IMR-90 (cell line): ENCODE results near the gene WNT4. TPM values are rescaled to one million over a fixed set of nuclear protein-coding genes. Genes with fewer than 3 reads are reported as not detected.

Experiments used
- ATAC-seq: fragments of 200-7000 bp; cut with Tn5 transposase; 2 replicates; pipeline ENCODE4 v1.9.1; 2020; ENCODE audit warnings: low read depth, mild to moderate bottlenecking, moderate library complexity
- BruUV-seq: library from RNA; stranded (reverse); fragments of 400-500 nt; replicated peaks from 2 replicates; lab custom pipeline; 2021; lab: Mats Ljungman, UMichigan
- CTCF ChIA-PET: fragments of 300-600 bp; formaldehyde crosslinking; extraction: SDS; loops from one replicate; lab custom pipeline; 2021; ENCODE audit warnings: antibody characterized with exemption; lab: Yijun Ruan, JAX
- POLR2A ChIA-PET: fragments of 300-600 bp; sonication (Branson Sonifier 250); formaldehyde crosslinking; loops from one replicate; lab custom pipeline; 2022; ENCODE audit warnings: antibody characterized with exemption; ENCODE audit not compliant: unreplicated experiment; lab: Charles Lee
- DNase-seq: peaks from one replicate; pipeline ENCODE4 v3.0.0; 2013
- H2AFZ ChIP-seq: replicated peaks from 2 replicates; pipeline ENCODE3; 2013; ENCODE audit warnings: low read length, mild to moderate bottlenecking; ENCODE audit not compliant: poor library complexity
- H2AK5ac ChIP-seq: 2 replicates; pipeline ENCODE4 v1.6.1; 2013; ENCODE audit warnings: low read depth, low read length, inconsistent platforms
- H2AK9ac ChIP-seq: replicated peaks from 2 replicates; pipeline ENCODE3; 2013; ENCODE audit warnings: mild to moderate bottlenecking, low read depth, low read length, moderate library complexity; ENCODE audit not compliant: poor library complexity
- H2BK120ac ChIP-seq: 2 replicates; pipeline ENCODE4 v1.6.1; 2013; ENCODE audit warnings: low read depth, low read length, inconsistent platforms
- H2BK15ac ChIP-seq: 3 replicates; pipeline ENCODE4 v1.6.1; 2013; ENCODE audit warnings: low read depth, low read length, inconsistent platforms
- H2BK20ac ChIP-seq: 2 replicates; pipeline ENCODE4 v1.6.1; 2013; ENCODE audit warnings: low read depth, mild to moderate bottlenecking, inconsistent platforms, low read length, moderate library complexity
- H2BK5ac ChIP-seq: 2 replicates; pipeline ENCODE4 v1.6.1; 2013; ENCODE audit warnings: mild to moderate bottlenecking, low read depth, low read length, inconsistent platforms; ENCODE audit not compliant: poor library complexity, severe bottlenecking
- H3K14ac ChIP-seq: replicated peaks from 2 replicates; pipeline ENCODE4 v1.6.1; 2013; ENCODE audit warnings: low read depth, low read length, inconsistent platforms
- H3K18ac ChIP-seq: 2 replicates; pipeline ENCODE4 v1.6.1; 2013; ENCODE audit warnings: low read depth, low read length, control low read depth
- H3K23ac ChIP-seq: 2 replicates; pipeline ENCODE4 v1.6.1; 2013; ENCODE audit warnings: low read depth, low read length, inconsistent platforms
- H3K27ac ChIP-seq: 2 replicates; pipeline ENCODE4 v1.5.1; 2013; ENCODE audit warnings: mild to moderate bottlenecking, control low read depth, low read length; ENCODE audit not compliant: insufficient read depth
- H3K27me3 ChIP-seq: 2 replicates; pipeline ENCODE4 v1.6.1; 2013; ENCODE audit warnings: low read length; ENCODE audit not compliant: control insufficient read depth, insufficient read depth
- H3K36me3 ChIP-seq: 2 replicates; pipeline ENCODE4 v1.6.1; 2013; ENCODE audit warnings: low read length, mixed read lengths; ENCODE audit not compliant: control insufficient read depth, insufficient read depth
- H3K4ac ChIP-seq: 2 replicates; pipeline ENCODE4 v1.6.1; 2013; ENCODE audit warnings: low read depth, low read length, inconsistent platforms
- H3K4me1 ChIP-seq: 2 replicates; pipeline ENCODE4 v1.6.1; 2013; ENCODE audit warnings: low read length, mixed read lengths; ENCODE audit not compliant: control insufficient read depth, insufficient read depth
- H3K4me2 ChIP-seq: 2 replicates; pipeline ENCODE4 v1.6.1; 2013; ENCODE audit warnings: low read depth, mild to moderate bottlenecking, control low read depth, low read length, moderate library complexity
- H3K4me3 ChIP-seq: 2 replicates; pipeline ENCODE4 v1.5.1; 2013; ENCODE audit warnings: low read depth, mild to moderate bottlenecking, control low read depth, low read length, moderate library complexity; ENCODE audit not compliant: insufficient read depth
- H3K56ac ChIP-seq: 2 replicates; pipeline ENCODE4 v1.6.1; 2013; ENCODE audit warnings: low read length, inconsistent platforms; ENCODE audit not compliant: insufficient read depth; ENCODE audit errors: extremely low read depth
- H3K79me1 ChIP-seq, 2 experiments: 2 replicates each; pipeline ENCODE4 v1.6.1; 2013; ENCODE audit warnings: low read length in 2 of 2, inconsistent platforms in 1 of 2, low read depth in 1 of 2
- H3K9ac ChIP-seq: 2 replicates; pipeline ENCODE4 v1.6.1; 2013; ENCODE audit warnings: low read depth, low read length, control low read depth
- H3K9me1 ChIP-seq: 2 replicates; pipeline ENCODE4 v1.6.1; 2013; ENCODE audit warnings: low read length, inconsistent platforms; ENCODE audit not compliant: insufficient read depth
- H3K9me3 ChIP-seq: 2 replicates; pipeline ENCODE4 v1.6.1; 2013; ENCODE audit warnings: low read length; ENCODE audit not compliant: control insufficient read depth, insufficient read depth
- H4K20me1 ChIP-seq: 2 replicates; pipeline ENCODE4 v1.6.1; 2013; ENCODE audit warnings: low read length, inconsistent platforms; ENCODE audit not compliant: insufficient read depth
- H4K5ac ChIP-seq: 2 replicates; pipeline ENCODE4 v1.6.1; 2013; ENCODE audit warnings: mild to moderate bottlenecking, low read depth, low read length, control low read depth
- H4K8ac ChIP-seq, 2 experiments: 2 replicates each; pipeline ENCODE4 v1.6.1; 2013; ENCODE audit warnings: low read depth in 2 of 2, low read length in 2 of 2, control low read depth in 1 of 2, inconsistent platforms in 1 of 2
- H4K91ac ChIP-seq: 2 replicates; pipeline ENCODE4 v1.6.1; 2013; ENCODE audit warnings: low read depth, low read length, inconsistent platforms; ENCODE audit not compliant: insufficient read depth
- CHD1 ChIP-seq: IDR thresholded peaks from 2 replicates; pipeline ENCODE4 v1.6.1; 2012; ENCODE audit warnings: low read depth, low read length, improper control_type of control experiment
- CTCF ChIP-seq: conservative IDR thresholded peaks from 2 replicates; pipeline ENCODE4 v1.5.1; 2012; ENCODE audit warnings: mild to moderate bottlenecking, low read depth, low read length, improper control_type of control experiment
- MAFK ChIP-seq: IDR thresholded peaks from 2 replicates; pipeline ENCODE4 v1.6.1; 2012; ENCODE audit warnings: low read depth, low read length, improper control_type of control experiment
- MAZ ChIP-seq: IDR thresholded peaks from 2 replicates; pipeline ENCODE4 v1.6.1; 2012; ENCODE audit warnings: low read depth, mild to moderate bottlenecking, low read length, improper control_type of control experiment, moderate library complexity, borderline replicate concordance
- MXI1 ChIP-seq: IDR thresholded peaks from 2 replicates; pipeline ENCODE4 v1.6.1; 2012; ENCODE audit warnings: low read depth, mild to moderate bottlenecking, low read length, moderate library complexity, borderline replicate concordance
- RAD21 ChIP-seq: IDR thresholded peaks from 2 replicates; pipeline ENCODE4 v1.6.1; 2012; ENCODE audit warnings: low read length, improper control_type of control experiment
- RCOR1 ChIP-seq: IDR thresholded peaks from 2 replicates; pipeline ENCODE4 v1.6.1; 2012; ENCODE audit warnings: mild to moderate bottlenecking, low read length, improper control_type of control experiment; ENCODE audit not compliant: insufficient replicate concordance
- RFX5 ChIP-seq: IDR thresholded peaks from 2 replicates; pipeline ENCODE4 v1.8.0; 2012; ENCODE audit warnings: low read depth, mild to moderate bottlenecking, low read length, moderate library complexity
- SMC3 ChIP-seq: fragments of 150-350 bp; IDR thresholded peaks from 2 replicates; pipeline ENCODE4 v1.6.1; 2016; ENCODE audit warnings: low read depth, mild to moderate bottlenecking, antibody characterized with exemption, low read length, moderate library complexity
- USF2 ChIP-seq: fragments of 150-350 bp; IDR thresholded peaks from 2 replicates; pipeline ENCODE4 v1.6.1; 2017; ENCODE audit warnings: mild to moderate bottlenecking, antibody characterized with exemption, low read length, low read depth
- WGBS, 2 experiments: methylation state at CpG; one replicate each; pipeline versions ENCODE4 v1.1.5 to v1.1.7; 2013; ENCODE audit warnings: missing lambda C conversion rate in 2 of 2; ENCODE audit not compliant: insufficient read length in 1 of 2; ENCODE audit errors: extremely low coverage in 2 of 2; 5-methylcytosine and 5-hydroxymethylcytosine counted together
- dilution Hi-C: fragments of 300-500 bp; cut with HindIII; formaldehyde crosslinking; loops from one replicate; pipeline ENCODE4 v1.14.3; 2018; ENCODE audit warnings: low sequenced_read_pairs; ENCODE audit not compliant: unreplicated experiment
- in situ Hi-C: fragments of 300-500 bp; cut with MboI; formaldehyde crosslinking; loops from 3 replicates; pipeline ENCODE4 v1.14.3; 2019; ENCODE audit warnings: low sequenced_read_pairs, inconsistent platforms, mixed read lengths
- intact Hi-C: fragments of 100-400 bp; cut with micrococcal nuclease; formaldehyde crosslinking; loops from 2 replicates; pipeline ENCODE4 v1.10.0; 2022
- polyA plus RNA-seq, 3 experiments: library from polyadenylated mRNA; depleted of rRNA; stranded (reverse); fragments of >200 nt; gene quantifications; 2 replicates each; pipeline ENCODE4 v1.2.3, GENCODE V29; 2012; ENCODE audit warnings: low replicate concordance in 1 of 3
- total RNA-seq: library from RNA; depleted of rRNA; stranded (reverse); fragments of >200 nt; gene quantifications from 2 replicates; pipeline ENCODE4 v1.2.3, GENCODE V29; 2012

Gene WNT4
- total and polyA plus RNA-seq, 2 of the 4 experiments (the other 2 are of a cell fraction), result not detected

- CTCF ChIA-PET, result interaction anchor here (1.3 kb wide), 1 partner anchor 9 kb away, joined by 4 read pairs; no protein-coding TSS in a partner anchor
- Histone ChIP-seq H2BK20ac (no peak overlapping the region), H2BK15ac (no peak overlapping the region), H3K27me3 (no peaks in the 10 kb centered on the region), H3K79me1 (peaks cover 50 to 80% of the 10 kb centered on the region in 2 experiments), H4K91ac (no peak overlapping the region), H2BK5ac (no peak overlapping the region), H2BK120ac (no peak overlapping the region), H2AK9ac (no peak overlapping the region), H3K56ac (no peak overlapping the region), H3K4me1 (no peaks in the 10 kb centered on the region), H4K5ac (no peak overlapping the region), H4K20me1 (peaks cover 83% of the 10 kb centered on the region), H2AK5ac (no peak overlapping the region), H3K4me3 (no peak overlapping the region), H3K14ac (no peak overlapping the region), H3K9me1 (peaks cover 11% of the 10 kb centered on the region), H3K36me3 (peaks cover 23% of the 10 kb centered on the region), H3K9me3 (no peaks in the 10 kb centered on the region), H3K27ac (no peak overlapping the region), H4K8ac (no peak overlapping the region), H3K9ac (no peak overlapping the region), H3K18ac (no peak overlapping the region), H3K4me2 (no peak overlapping the region), H3K4ac (no peak overlapping the region), H2AFZ (no peak overlapping the region), H3K23ac (no peak overlapping the region)
- intact Hi-C loops (no loop called here), in situ Hi-C loops (no loop called here), dilution Hi-C loops (no loop called here)
- POLR2A ChIA-PET, result no interaction called here
- BruUV-seq, result no TSS peak
- ATAC-seq, result no peak
- no peak for DNase-seq
- TF ChIP-seq RFX5 (no peak), RAD21 (no peak), MAZ (no peak), SMC3 (no peak), RCOR1 (no peak), CHD1 (no peak), USF2 (no peak), MAFK (no peak), CTCF (no peak), MXI1 (no peak)
- no CpG with 5 or more reads among the region's 3 CpGs for WGBS, 2 experiments
These were observed 46.4 kb downstream of the WNT4 start for GRCh38 chr1:22096463-22096862.
